GM19328 (cell line): ENCODE results near the gene RALGPS1.
"Not testable (repeated sequence)": the region's sequence is repeated elsewhere in the genome, so short reads cannot be mapped to it uniquely, and the experiment has no call there.

ENCODE experiments used
- ATAC-seq: cut with Tn5 transposase; IDR thresholded peaks from one replicate; pipeline ENCODE4 v1.9.1; 2021; ENCODE audit warnings: mild to moderate bottlenecking, moderate library complexity; ENCODE audit not compliant: unreplicated experiment

Gene RALGPS1

DNA sequence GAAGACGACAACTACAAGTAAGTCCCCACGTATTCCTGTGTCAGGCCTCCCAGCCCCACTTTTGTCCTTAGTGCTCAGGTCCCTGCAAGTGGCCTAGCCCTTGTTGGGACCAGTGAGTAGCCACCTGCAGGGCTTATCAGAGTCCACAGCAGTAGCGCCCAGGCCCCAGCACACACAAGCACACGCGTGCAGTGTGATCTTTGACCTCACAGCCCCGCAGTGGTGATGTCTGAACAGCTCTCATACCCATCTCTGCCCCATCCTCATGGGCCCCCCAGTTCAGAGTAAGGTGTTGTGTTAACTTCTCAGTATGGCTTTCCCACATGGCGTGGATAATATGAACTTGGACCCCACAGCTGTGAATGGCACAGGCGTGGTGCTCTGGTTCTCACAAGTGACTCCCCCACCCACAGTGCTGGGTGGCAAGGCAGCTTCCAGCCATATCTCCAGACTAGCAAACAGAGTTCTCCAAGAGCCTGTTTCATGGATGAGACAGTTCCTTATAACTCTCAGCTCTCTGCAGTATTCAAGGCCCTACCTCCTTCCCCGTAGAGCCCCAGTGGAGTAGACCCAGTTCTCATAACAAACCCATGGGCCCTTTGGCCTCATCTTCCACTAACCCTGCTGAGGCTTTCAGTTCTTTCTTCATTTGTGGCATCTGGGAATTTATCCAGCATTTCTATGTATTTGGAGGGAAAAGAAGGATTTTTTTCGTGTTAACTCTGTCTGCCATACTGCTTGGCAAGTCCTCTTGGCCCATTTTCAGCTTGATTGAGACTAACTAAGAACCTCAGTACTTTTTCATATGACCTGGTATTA lies 254.4 kb downstream of the RALGPS1 start:
- no peak for ATAC-seq

DNA sequence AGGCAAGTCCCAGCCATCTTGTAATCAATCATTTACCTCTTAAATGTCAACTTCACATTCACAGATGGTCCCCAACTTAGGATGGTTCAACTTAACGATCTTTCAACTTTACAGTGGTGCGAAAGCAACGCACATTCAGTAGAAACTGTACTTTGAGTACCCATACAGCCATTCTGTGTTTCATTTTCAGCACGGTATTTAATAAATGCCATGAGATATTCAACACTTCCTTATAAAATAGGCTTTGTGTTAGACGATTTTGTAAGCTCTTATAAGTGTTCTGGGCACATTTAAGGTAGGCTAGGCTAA lies 254.9 kb downstream of the RALGPS1 start:
- ATAC-seq = no peak

- ATAC-seq = no peak
These were observed 255.5 kb downstream of the RALGPS1 start for GRCh38 chr9:127170103-127170502.

GRCh38 chr9:127170652-127171051 lies 256.1 kb downstream of the RALGPS1 start:
- no peak for ATAC-seq

GRCh38 chr9:127171348-127171747 lies 256.8 kb downstream of the RALGPS1 start:
- ATAC-seq = not testable (repeated sequence)

- ATAC-seq = no peak
These were observed 257.6 kb downstream of the RALGPS1 start for GRCh38 chr9:127172066-127172707.

DNA sequence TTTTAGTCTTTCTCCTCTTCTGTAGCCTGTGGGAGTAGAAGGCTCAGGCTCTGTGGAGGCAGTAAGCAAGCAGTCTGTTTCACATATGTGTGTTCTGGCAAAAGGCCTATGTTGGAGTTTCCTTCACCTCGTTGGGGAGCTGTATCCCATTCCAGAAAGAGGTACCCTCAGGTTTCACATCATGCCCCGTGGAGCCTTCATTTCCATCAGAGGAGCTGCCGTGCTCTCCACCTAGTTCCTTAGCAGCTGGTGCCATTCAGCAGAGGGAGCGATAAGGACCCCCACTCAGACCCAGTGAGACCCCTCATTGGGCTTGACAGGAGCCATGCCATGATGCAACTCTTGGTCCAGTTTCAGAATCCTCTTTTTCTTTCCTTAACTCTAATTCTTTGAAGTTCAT lies 258.5 kb downstream of the RALGPS1 start:
- ATAC-seq = no peak

- no peak for ATAC-seq
These were observed 260.1 kb downstream of the RALGPS1 start for GRCh38 chr9:127174386-127175318.

- ATAC-seq = no peak
These were observed 260.7 kb downstream of the RALGPS1 start for GRCh38 chr9:127175319-127175715.

- ATAC-seq = no peak
These were observed 261.2 kb downstream of the RALGPS1 start for GRCh38 chr9:127175764-127176163.

- no peak for ATAC-seq
These were observed 262.0 kb downstream of the RALGPS1 start for GRCh38 chr9:127176631-127177030.

DNA sequence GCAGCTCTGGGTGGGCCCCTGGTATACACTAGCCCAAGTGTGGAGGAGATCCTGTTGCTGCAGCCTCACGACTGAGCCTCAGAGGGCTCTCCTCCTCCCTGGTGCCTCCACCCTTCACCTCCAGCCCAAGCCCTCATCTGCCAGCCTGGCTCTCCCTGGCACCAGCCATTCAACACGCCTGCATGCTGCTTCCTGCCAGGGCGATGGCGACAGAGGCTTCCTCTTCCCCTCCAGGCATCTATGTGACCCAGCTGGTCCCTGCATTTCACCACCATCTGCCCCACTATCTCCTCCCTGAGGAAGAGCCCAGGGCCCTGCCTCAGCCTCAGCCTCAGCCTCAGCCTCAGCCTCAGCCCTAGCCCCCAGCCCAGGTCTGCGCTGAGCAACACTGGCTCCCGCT lies 262.6 kb downstream of the RALGPS1 start:
- no peak for ATAC-seq

- no peak for ATAC-seq
These were observed 263.2 kb downstream of the RALGPS1 start for GRCh38 chr9:127177665-127178265.

- ATAC-seq = no peak
These were observed 264.4 kb downstream of the RALGPS1 start for GRCh38 chr9:127178686-127179632.

DNA sequence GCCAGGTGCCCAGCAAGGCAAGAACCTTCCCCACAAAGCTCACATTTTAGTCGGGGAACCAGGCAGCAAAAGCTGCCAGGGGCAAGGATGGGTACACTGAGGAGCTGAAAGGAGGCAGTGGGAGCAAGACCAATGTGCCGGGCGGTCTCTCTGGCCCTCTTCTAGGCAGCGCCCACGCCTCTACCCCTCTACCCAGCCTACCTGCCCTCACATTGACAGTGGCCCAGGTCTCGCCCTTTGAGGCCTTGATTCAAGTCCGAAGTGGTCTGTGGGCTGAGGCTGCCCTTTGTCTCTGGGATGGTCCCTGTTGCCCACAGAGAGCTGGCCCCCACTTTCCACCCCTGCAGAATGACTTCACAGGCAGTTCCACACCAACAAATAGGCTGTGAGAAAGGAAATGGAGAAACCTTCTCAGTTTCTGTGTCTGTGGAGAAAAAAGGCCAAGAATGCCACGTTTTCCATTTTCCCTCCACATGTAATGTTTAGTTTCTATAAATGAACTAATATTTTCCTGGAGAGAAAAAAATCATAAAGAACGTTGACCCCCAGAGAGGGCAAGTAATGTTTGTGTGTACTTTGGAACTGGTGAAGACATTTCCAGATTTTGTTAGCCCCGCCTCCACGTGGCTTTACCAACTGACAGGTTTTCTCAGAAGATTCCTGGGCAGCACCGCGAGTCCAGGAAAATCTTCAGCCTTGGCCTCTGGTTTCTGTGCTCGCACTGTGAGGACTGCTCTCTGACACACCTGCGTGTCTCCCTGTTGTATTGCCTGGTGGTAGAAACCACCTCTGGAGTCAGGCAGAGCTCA lies 265.3 kb downstream of the RALGPS1 start:
- no peak for ATAC-seq

- no peak for ATAC-seq
These were observed 266.1 kb downstream of the RALGPS1 start for GRCh38 chr9:127180457-127181314.

DNA sequence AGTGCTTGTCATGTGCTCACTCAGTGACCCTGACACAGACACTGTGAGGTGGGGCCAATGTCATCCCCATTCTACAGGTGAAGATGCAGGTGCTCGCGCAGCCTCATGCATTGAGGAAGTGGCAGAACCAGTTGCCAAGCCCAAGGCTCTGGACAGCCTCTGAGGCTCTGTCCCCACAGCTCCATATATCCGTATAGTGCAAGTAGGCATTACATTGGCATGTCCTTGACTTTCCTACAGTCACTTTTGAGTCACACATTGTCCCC lies 266.7 kb downstream of the RALGPS1 start:
- ATAC-seq = no peak

- ATAC-seq = no peak
These were observed 267.1 kb downstream of the RALGPS1 start for GRCh38 chr9:127181595-127182190.
